Thymus (tissue), 11 donors: ENCODE measurements around the gene GNAZ. TPM values are rescaled to one million over a fixed set of nuclear protein-coding genes. Genes with fewer than 3 reads are reported as not detected.

Experiments used
- DNase-seq, 9 donors: peaks; one replicate each; pipeline ENCODE4 v3.0.0-alpha.2; 2013; ENCODE audit warnings: low spot score in 9 of 9, low read depth in 6 of 9, missing footprints in 1 of 9
- H3K27ac ChIP-seq, 2 donors: one replicate each; pipeline ENCODE4 v1.5.1; 2013; ENCODE audit warnings: control low read depth in 1 of 2, low read depth in 1 of 2, low read length in 1 of 2, mild to moderate bottlenecking in 1 of 2, moderate library complexity in 1 of 2
- H3K27me3 ChIP-seq, 2 donors: one replicate each; pipeline ENCODE4 v1.5.1; 2013; ENCODE audit warnings: low read length in 1 of 2; ENCODE audit not compliant: control insufficient read depth in 2 of 2, insufficient read depth in 1 of 2
- H3K36me3 ChIP-seq, 2 donors: one replicate each; pipeline ENCODE4 v1.5.1; 2013; ENCODE audit warnings: low read length in 1 of 2, mild to moderate bottlenecking in 1 of 2, moderate library complexity in 1 of 2; ENCODE audit not compliant: control insufficient read depth in 2 of 2, insufficient read depth in 2 of 2
- H3K4me1 ChIP-seq, 2 donors: one replicate each; pipeline ENCODE4 v1.5.1; 2013; ENCODE audit warnings: low read length in 2 of 2; ENCODE audit not compliant: control insufficient read depth in 2 of 2, insufficient read depth in 2 of 2
- H3K4me3 ChIP-seq, 2 donors: one replicate each; pipeline ENCODE4 v1.5.1; 2013; ENCODE audit warnings: low read length in 2 of 2, control low read depth in 1 of 2, mild to moderate bottlenecking in 1 of 2
- H3K9me3 ChIP-seq, 2 donors: one replicate each; pipeline ENCODE4 v1.5.1; 2013; ENCODE audit warnings: low read length in 1 of 2, mild to moderate bottlenecking in 1 of 2; ENCODE audit not compliant: control insufficient read depth in 2 of 2, insufficient read depth in 1 of 2
- WGBS: extraction: QIAGEN DNeasy Blood & Tissue Kit; methylation state at CpG from one replicate; pipeline ENCODE4 v1.1.7; 2013; 5-methylcytosine and 5-hydroxymethylcytosine counted together
- polyA plus RNA-seq: library from polyadenylated mRNA; stranded (reverse); fragments of 200-250 nt; gene quantifications from one replicate; pipeline ENCODE4 v1.2.3, GENCODE V29; 2013
- total RNA-seq: library from RNA; stranded (reverse); fragments of 120-200 nt; gene quantifications from one replicate; pipeline ENCODE4 v1.2.4, GENCODE V29; 2013
- donor health status: healthy.

The GNAZ gene
- total and polyA plus RNA-seq, 2 donors, result 0.66 to 1.1 TPM

DNA sequence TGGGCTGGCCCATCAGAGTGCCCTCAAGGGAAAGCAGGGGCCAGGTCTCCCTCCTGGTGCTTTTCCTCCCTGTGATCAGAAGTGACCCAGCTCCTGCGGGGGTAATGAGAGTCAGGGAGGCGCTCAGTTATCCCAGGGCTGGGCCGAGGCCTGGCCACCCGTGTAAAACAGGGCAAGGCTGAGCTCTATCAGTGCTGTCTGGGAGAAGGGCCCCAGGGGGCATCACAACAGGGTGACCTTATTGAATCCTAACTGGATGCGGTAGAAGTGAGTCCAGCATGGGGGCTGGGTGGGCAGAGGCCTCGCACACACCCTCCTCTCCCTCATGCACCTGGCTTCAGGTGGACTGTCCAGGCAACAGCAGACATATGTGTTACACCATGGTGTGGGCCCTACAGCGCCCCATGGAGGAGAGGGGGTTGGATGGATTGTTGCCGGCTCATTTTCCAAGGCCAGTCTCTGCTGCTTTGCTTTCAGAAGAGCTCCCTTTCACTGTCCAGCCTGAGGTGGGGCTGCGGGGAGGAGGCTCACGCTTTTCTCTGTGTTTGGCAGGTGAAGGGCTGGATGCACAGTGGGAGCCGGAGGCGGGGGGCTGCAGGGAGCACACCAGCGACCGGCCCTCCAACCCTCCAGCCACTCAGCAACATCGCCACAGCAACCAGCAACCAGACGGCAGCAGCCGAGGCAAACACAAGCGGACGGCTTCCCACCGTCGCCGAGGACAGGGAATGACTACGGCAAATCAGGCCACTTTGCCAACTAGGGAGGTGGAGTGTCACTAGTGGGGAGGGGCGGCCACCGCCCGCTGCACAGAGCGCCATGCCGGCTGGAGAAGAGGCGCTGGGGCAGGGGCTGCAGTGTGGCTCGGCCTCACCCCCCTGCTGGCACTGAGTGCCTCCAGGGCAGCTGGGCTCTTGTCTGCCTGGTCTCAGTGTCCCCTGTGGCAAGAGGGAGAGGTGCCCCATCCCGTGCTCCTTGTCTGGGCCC lies 24.7 kb downstream of the GNAZ start:
- no peak overlapping the region for H3K4me3 ChIP-seq
- WGBS, result 95% methylated on average over 31 of the region's 31 CpGs
- H3K9me3 ChIP-seq, result no peaks in the 10 kb centered on the region
- H3K27me3 ChIP-seq, result peaks cover 0 to 3% of the 10 kb centered on the region in 2 donors
- H3K4me1 ChIP-seq, result no peaks in the 10 kb centered on the region
- H3K27ac ChIP-seq, result no peak overlapping the region
- H3K36me3 ChIP-seq, result no peaks in the 10 kb centered on the region
- DNase-seq, result no peak

DNA sequence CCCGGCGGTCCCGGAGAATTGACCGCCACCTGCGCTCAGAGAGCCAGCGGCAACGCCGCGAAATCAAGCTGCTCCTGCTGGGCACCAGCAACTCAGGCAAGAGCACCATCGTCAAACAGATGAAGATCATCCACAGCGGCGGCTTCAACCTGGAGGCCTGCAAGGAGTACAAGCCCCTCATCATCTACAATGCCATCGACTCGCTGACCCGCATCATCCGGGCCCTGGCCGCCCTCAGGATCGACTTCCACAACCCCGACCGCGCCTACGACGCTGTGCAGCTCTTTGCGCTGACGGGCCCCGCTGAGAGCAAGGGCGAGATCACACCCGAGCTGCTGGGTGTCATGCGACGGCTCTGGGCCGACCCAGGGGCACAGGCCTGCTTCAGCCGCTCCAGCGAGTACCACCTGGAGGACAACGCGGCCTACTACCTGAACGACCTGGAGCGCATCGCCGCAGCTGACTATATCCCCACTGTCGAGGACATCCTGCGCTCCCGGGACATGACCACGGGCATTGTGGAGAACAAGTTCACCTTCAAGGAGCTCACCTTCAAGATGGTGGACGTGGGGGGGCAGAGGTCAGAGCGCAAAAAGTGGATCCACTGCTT lies 25.5 kb downstream of the GNAZ start:
- Histone ChIP-seq H3K4me1 (no peaks in the 10 kb centered on the region), H3K27ac (no peak overlapping the region), H3K27me3 (peaks cover 0 to under 1% of the 10 kb centered on the region in 2 donors), H3K4me3 (no peak overlapping the region), H3K9me3 (no peaks in the 10 kb centered on the region), H3K36me3 (no peaks in the 10 kb centered on the region)
- 97% methylated on average over 45 of the region's 45 CpGs for WGBS
- DNase-seq, result no peak

DNA sequence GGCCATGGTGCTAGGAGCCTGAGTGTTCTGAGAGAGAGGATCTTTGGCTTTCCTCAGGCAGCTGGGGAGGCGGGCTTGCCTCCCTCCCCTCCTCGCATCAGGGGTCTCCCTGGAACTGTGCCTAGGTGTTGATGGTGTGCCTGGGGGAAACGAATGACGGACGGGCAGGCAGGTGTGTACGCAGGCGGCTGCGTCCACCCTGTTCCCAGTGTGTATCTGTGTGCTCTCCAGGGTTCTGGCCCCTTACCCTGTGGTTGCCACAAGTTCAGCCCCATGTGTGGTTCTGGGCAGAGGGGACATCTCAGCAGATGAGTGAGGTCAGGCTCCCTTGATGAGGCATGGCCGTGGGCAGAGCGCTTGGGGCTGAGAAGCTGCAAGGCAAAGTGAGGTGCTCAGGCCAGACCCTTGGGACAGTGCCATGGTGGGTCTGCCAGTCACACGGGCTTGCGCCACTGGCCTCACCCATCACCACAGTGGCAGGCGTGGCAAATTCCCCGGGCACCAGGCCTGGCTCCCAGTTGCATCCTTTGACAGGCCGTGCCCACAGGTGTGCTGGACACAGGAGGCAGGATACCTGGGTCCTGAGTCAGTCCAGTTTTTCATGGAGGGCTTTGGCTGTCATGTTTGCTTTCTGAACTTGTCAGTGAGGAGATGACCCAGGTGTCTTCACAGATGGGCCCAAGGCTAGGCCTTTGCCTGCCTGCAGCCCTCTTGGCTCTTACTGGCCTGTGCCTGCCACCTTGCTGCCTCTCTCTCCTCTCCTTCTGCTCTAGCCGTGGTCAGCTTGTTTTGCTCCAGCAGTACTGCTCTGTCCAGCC lies 27.3 kb downstream of the GNAZ start:
- 98% methylated on average over 16 of the region's 16 CpGs for WGBS
- H3K27ac ChIP-seq, result no peak overlapping the region
- H3K4me3 ChIP-seq, result no peak overlapping the region
- DNase-seq, result no peak
- H3K4me1 ChIP-seq, result no peaks in the 10 kb centered on the region
- H3K36me3 ChIP-seq, result no peaks in the 10 kb centered on the region
- H3K27me3 ChIP-seq, result no peaks in the 10 kb centered on the region
- H3K9me3 ChIP-seq, result no peaks in the 10 kb centered on the region

GRCh38 chr22:23098230-23098705 lies 27.9 kb downstream of the GNAZ start:
- no peak for DNase-seq
- no peaks in the 10 kb centered on the region for H3K27me3 ChIP-seq
- H3K27ac ChIP-seq, result no peak overlapping the region
- H3K4me1 ChIP-seq, result no peaks in the 10 kb centered on the region
- WGBS, result 94% methylated on average over 5 of the region's 5 CpGs
- H3K4me3 ChIP-seq, result no peak overlapping the region
- no peaks in the 10 kb centered on the region for H3K9me3 ChIP-seq
- H3K36me3 ChIP-seq, result no peaks in the 10 kb centered on the region

DNA sequence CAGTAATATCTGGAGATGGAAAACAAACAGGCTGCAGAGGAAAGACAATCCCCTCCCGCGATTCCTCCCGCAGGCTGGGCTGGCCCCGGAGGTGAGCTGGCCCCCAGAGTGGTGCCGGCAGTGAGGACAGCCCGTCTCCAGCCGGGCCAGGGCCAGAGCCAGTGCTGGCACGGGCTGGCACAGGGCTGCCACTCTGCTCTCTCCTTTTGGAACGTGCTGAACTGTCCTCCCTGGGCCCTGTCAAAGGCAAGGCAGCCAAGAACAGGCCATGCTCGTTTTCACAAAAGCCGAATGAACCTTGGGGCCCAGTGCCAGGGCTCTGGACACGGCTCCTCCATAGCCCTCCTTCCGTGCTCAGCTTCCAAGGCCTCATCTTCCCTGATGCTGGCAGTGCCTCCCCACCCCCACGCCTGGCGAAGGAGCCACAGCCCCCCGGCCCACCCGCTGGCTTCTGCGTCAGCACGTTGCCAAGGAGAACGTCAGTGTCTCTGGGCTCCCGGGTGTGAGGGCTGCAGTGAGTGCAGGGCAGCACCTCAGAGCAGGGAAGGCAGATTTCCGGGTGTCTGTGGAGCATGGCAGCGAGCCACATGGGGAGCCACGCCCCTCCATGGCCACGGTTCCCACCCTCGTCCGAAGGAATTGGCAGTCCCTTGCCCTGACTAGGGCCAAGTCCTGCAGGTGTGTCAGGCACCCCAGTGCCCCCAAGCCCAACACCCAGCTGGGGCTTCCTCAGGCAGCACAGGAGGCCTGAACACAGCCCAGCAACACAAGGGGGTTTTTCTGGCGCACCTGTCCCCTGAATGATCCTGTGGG lies 28.6 kb downstream of the GNAZ start:
- 92% methylated on average over 28 of the region's 28 CpGs for WGBS
- Histone ChIP-seq H3K27me3 (no peaks in the 10 kb centered on the region), H3K4me1 (no peaks in the 10 kb centered on the region), H3K9me3 (no peaks in the 10 kb centered on the region), H3K4me3 (no peak overlapping the region), H3K27ac (no peak overlapping the region), H3K36me3 (no peaks in the 10 kb centered on the region)
- DNase-seq, result no peak

GRCh38 chr22:23099531-23099804 lies 29.1 kb downstream of the GNAZ start:
- no peaks in the 10 kb centered on the region for H3K36me3 ChIP-seq
- DNase-seq, result no peak
- no peaks in the 10 kb centered on the region for H3K4me1 ChIP-seq
- H3K4me3 ChIP-seq, result no peak overlapping the region
- H3K27ac ChIP-seq, result no peak overlapping the region
- no peaks in the 10 kb centered on the region for H3K9me3 ChIP-seq
- H3K27me3 ChIP-seq, result no peaks in the 10 kb centered on the region
- WGBS, result 87% methylated on average over 6 of the region's 6 CpGs

- Histone ChIP-seq H3K9me3 (no peaks in the 10 kb centered on the region), H3K27me3 (no peaks in the 10 kb centered on the region), H3K4me1 (no peaks in the 10 kb centered on the region), H3K36me3 (no peaks in the 10 kb centered on the region), H3K27ac (no peak overlapping the region), H3K4me3 (no peak overlapping the region)
- no peak for DNase-seq
- 95% methylated on average over 7 of the region's 7 CpGs for WGBS
These were observed 29.9 kb downstream of the GNAZ start for GRCh38 chr22:23100124-23100801.

- H3K36me3 ChIP-seq, result no peaks in the 10 kb centered on the region
- no peaks in the 10 kb centered on the region for H3K27me3 ChIP-seq
- no peak overlapping the region for H3K27ac ChIP-seq
- H3K4me3 ChIP-seq, result no peak overlapping the region
- WGBS, result over 99% methylated on average over 3 of the region's 3 CpGs
- H3K4me1 ChIP-seq, result no peaks in the 10 kb centered on the region
- DNase-seq, result no peak
- H3K9me3 ChIP-seq, result no peaks in the 10 kb centered on the region
These were observed 31.2 kb downstream of the GNAZ start for GRCh38 chr22:23101524-23101923.
